K562 (cell line): ENCODE measurements around the gene PCSK5. TPM values are rescaled to one million over a fixed set of nuclear protein-coding genes. Genes with fewer than 3 reads are reported as not detected.

Source experiments
- ATAC-seq: fragments of 200-7000 bp; cut with Tn5 transposase; 3 replicates; pipeline ENCODE4 v1.9.1; 2020; ENCODE audit warnings: moderate library complexity
- BruUV-seq: library from RNA; stranded (reverse); fragments of 400-500 nt; replicated peaks from 2 replicates; lab custom pipeline; 2021; lab: Mats Ljungman, UMichigan
- CTCF ChIA-PET: fragments of 300-600 bp; formaldehyde crosslinking; extraction: SDS; loops from one replicate; lab custom pipeline; 2021; ENCODE audit warnings: low intra/inter-chr PET ratio; lab: Yijun Ruan, JAX
- POLR2A ChIA-PET: fragments of 300-600, 350-650 bp; sonication (Branson Sonifier 250); formaldehyde crosslinking; extraction: SDS; loops from one replicate; lab custom pipeline; 2021; ENCODE audit warnings: antibody characterized with exemption, inconsistent platforms; lab: Yijun Ruan, JAX
- DNase-seq, 4 experiments: peaks; one replicate each; pipeline versions ENCODE4 v3.0.0 to v3.0.0-alpha.2; 2011 to 2018; ENCODE audit warnings: low spot score in 3 of 4, mixed read lengths in 3 of 4; ENCODE audit errors: extremely low read depth in 1 of 4
- FAIRE-seq: peaks from 2 replicates; lab custom pipeline; 2011; peaks lifted over from hg19 to GRCh38; lab: Jason Lieb, UNC
- H2AFZ ChIP-seq: 2 replicates; pipeline ENCODE4 v1.6.0; 2011; ENCODE audit warnings: low read depth, low read length, control low read depth, inconsistent platforms
- H3K27ac ChIP-seq: fragments of 200-600 bp; 3 replicates; pipeline ENCODE4 v1.8.0; 2011; ENCODE audit warnings: low read depth, mild to moderate bottlenecking, control low read depth, inconsistent platforms, low read length, moderate library complexity, mixed read lengths; ENCODE audit errors: extremely low read depth
- H3K27me3 ChIP-seq, 2 experiments: fragments of 300-600 bp in 1 of 2; 2 replicates in 1 of 2; 3 replicates in 1 of 2; pipeline versions ENCODE4 v1.6.0 to v1.8.0; 2011; ENCODE audit warnings: inconsistent platforms in 2 of 2, low read length in 2 of 2, mild to moderate bottlenecking in 1 of 2, mixed read lengths in 1 of 2, moderate library complexity in 1 of 2; ENCODE audit not compliant: control insufficient read depth in 2 of 2, insufficient read depth in 2 of 2
- H3K36me3 ChIP-seq: fragments of 300-600 bp; 3 replicates; pipeline ENCODE4 v1.8.0; 2011; ENCODE audit warnings: mild to moderate bottlenecking, low read length, inconsistent platforms; ENCODE audit not compliant: control insufficient read depth, insufficient read depth
- H3K4me1 ChIP-seq, 2 experiments: fragments of 200-600 bp in 1 of 2; replicated peaks in 1 of 2; 2 replicates in 1 of 2; 3 replicates in 1 of 2; pipeline versions ENCODE4 v1.5.1 to v1.8.0; 2011; ENCODE audit warnings: inconsistent platforms in 2 of 2, low read length in 2 of 2, mild to moderate bottlenecking in 1 of 2, mixed read lengths in 1 of 2, moderate library complexity in 1 of 2; ENCODE audit not compliant: control insufficient read depth in 2 of 2, insufficient read depth in 2 of 2
- H3K4me2 ChIP-seq: 2 replicates; pipeline ENCODE4 v1.6.1; 2011; ENCODE audit warnings: low read length, control low read depth, inconsistent platforms, mixed read lengths; ENCODE audit not compliant: insufficient read depth
- H3K4me3 ChIP-seq: fragments of 200-600 bp; sonication (generic), shearing (Covaris generic); 2 replicates; pipeline ENCODE4 v1.5.1; 2016; ENCODE audit warnings: control low read depth, inconsistent platforms
- H3K79me2 ChIP-seq: fragments of 200-600 bp; 3 replicates; pipeline ENCODE4 v1.8.0; 2011; ENCODE audit warnings: low read length, inconsistent platforms; ENCODE audit not compliant: control insufficient read depth, insufficient read depth
- H3K9ac ChIP-seq, 2 experiments: 2 replicates each; pipeline versions ENCODE4 v1.6.0 to v1.6.1; 2011; ENCODE audit warnings: low read depth in 2 of 2, low read length in 2 of 2, control low read depth in 1 of 2, inconsistent platforms in 1 of 2, mild to moderate bottlenecking in 1 of 2, mixed read lengths in 1 of 2; ENCODE audit not compliant: insufficient read depth in 1 of 2
- H3K9me1 ChIP-seq: one replicate; pipeline ENCODE4 v1.6.0; 2011; ENCODE audit warnings: inconsistent platforms, mild to moderate bottlenecking, low read length, moderate library complexity; ENCODE audit not compliant: control insufficient read depth, insufficient read depth
- H3K9me3 ChIP-seq: replicated peaks from 2 replicates; pipeline ENCODE4 v1.5.1; 2011; ENCODE audit warnings: low read depth, low read length, inconsistent platforms; ENCODE audit not compliant: control insufficient read depth, insufficient read depth
- H4K20me1 ChIP-seq: replicated peaks from 2 replicates; pipeline ENCODE4 v1.6.1; 2011; ENCODE audit warnings: low read length, inconsistent platforms, mixed read lengths; ENCODE audit not compliant: control insufficient read depth, insufficient read depth
- COPS2 ChIP-seq: fragments of 450-650 bp; conservative IDR thresholded peaks from 2 replicates; pipeline ENCODE4 v1.6.1; 2016; ENCODE audit warnings: mild to moderate bottlenecking, moderate library complexity
- E2F6 ChIP-seq, 2 experiments: IDR thresholded peaks; 2 replicates each; pipeline ENCODE4 v1.6.1; 2011; ENCODE audit warnings: borderline replicate concordance in 1 of 2, control low read depth in 1 of 2, low read depth in 1 of 2, low read length in 1 of 2, mild to moderate bottlenecking in 1 of 2, mixed read lengths in 1 of 2, moderate library complexity in 1 of 2; ENCODE audit not compliant: insufficient read depth in 1 of 2, insufficient read length in 1 of 2, poor library complexity in 1 of 2, severe bottlenecking in 1 of 2; ENCODE audit errors: extremely low read depth in 1 of 2
- EWSR1 ChIP-seq: fragments of 450-650 bp; IDR thresholded peaks from 2 replicates; pipeline ENCODE4 v1.6.1; 2018; ENCODE audit warnings: borderline replicate concordance, mild to moderate bottlenecking, low read depth, moderate library complexity; ENCODE audit not compliant: partially characterized antibody
- MXI1 ChIP-seq: IDR thresholded peaks from 2 replicates; pipeline ENCODE4 v1.6.1; 2011; ENCODE audit warnings: low read depth, mild to moderate bottlenecking, improper control_type of control experiment, low read length
- MYBL2 ChIP-seq, 2 experiments: fragments of 450-650 bp in 1 of 2; sonication (generic) in 1 of 2; formaldehyde crosslinking in 1 of 2; IDR thresholded peaks; 2 replicates each; pipeline versions ENCODE4 v1.6.1 to v1.8.1; 2017 to 2022; ENCODE audit warnings: borderline replicate concordance in 1 of 2, inconsistent platforms in 1 of 2, low read depth in 1 of 2, mild to moderate bottlenecking in 1 of 2, missing genetic modification reagents in 1 of 2, moderate library complexity in 1 of 2
- STAT5B ChIP-seq: fragments of 250-450 bp; sonication (Bioruptor Pico); IDR thresholded peaks from 2 replicates; pipeline ENCODE4 v1.8.0; 2021; ENCODE audit warnings: mild to moderate bottlenecking, inconsistent platforms
- TAF15 ChIP-seq: fragments of 200-400 bp; formaldehyde crosslinking; IDR thresholded peaks from 2 replicates; pipeline ENCODE4 v1.6.1; 2017; ENCODE audit warnings: mild to moderate bottlenecking, low read depth, low read length, moderate library complexity
- ZC3H11A ChIP-seq: IDR thresholded peaks from 2 replicates; pipeline ENCODE4 v1.6.1; 2012; ENCODE audit warnings: low read depth, low read length, improper control_type of control experiment
- ZNF253 ChIP-seq: fragments of 250-450 bp; sonication (Bioruptor Pico); conservative IDR thresholded peaks from 2 replicates; pipeline ENCODE4 v1.6.1; 2021; ENCODE audit warnings: mild to moderate bottlenecking
- WGBS: fragments of 100-300 bp; shearing (Covaris generic); methylation state at CpG from one replicate; pipeline ENCODE4 v1.1.6; 2016; ENCODE audit warnings: low coverage, mixed read lengths; ENCODE audit not compliant: insufficient coverage; ENCODE audit errors: missing lambda C conversion rate; 5-methylcytosine and 5-hydroxymethylcytosine counted together
- in situ Hi-C: fragments of 300-500 bp; cut with MboI; formaldehyde crosslinking; loops from 4 replicates; pipeline ENCODE4 v1.15.0; 2018; ENCODE audit warnings: inconsistent platforms, mixed read lengths
- intact Hi-C: fragments of 100-400 bp; cut with micrococcal nuclease; formaldehyde crosslinking; loops from 2 replicates; pipeline ENCODE4 v1.14.2; 2022
- polyA plus RNA-seq, 8 experiments: library from polyadenylated mRNA; depleted of rRNA in 4 of 8; stranded (reverse) in 5 of 8; unstranded in 3 of 8; fragments of >200 nt; fragmentation: Nextera tagmentation in 2 of 8; fragmentation: Illumina TruSeq in 1 of 8; extraction: Ambion mirVana in 2 of 8; extraction: Trizol in 1 of 8; gene quantifications; 2 replicates each; pipeline versions ENCODE4 v1.2.1 to v1.2.3, GENCODE V29; 2011 to 2014; ENCODE audit warnings: inconsistent platforms in 1 of 8, missing spikeins in 1 of 8
- total RNA-seq, 7 experiments: library from RNA; depleted of rRNA in 6 of 7; stranded (reverse); fragments of >200 nt in 6 of 7; fragmentation: Illumina TruSeq in 2 of 7; extraction: Trizol in 2 of 7; gene quantifications; 2 replicates each; pipeline versions ENCODE4 v1.2.1 to v1.2.3, GENCODE V29; 2011 to 2021; ENCODE audit warnings: low replicate concordance in 1 of 7
- TF ChIP-seq, protein P1 (sequence below): fragments of 250-450 bp; sonication (Bioruptor Pico); IDR thresholded peaks from 2 replicates; pipeline ENCODE4 v1.4.0; 2020

The PCSK5 gene
- total and polyA plus RNA-seq, 9 of the 15 experiments (the other 6 are each of a cell fraction or from before 2014, with no cell fraction given): not detected

DNA sequence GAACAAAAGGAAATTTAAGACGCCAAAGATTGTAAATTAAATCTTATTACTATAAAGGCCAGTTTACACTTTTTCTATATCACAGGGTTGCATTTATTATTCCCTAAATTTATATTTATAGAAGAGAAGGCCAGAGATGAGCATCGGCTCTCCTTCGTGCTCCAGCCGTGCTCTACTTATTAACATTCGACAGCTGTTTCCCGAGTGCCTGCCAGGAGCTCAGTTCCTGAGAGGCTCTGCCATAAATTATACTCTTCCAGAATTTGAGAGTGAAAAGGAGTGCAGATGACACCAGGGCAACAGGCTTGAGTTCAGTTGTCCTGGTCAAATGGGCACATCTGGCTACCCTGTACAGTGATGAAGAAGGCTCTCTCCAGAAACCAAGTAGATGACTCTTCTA lies 70.1 kb downstream of the PCSK5 start:
- ChIA-PET CTCF (no interaction called here), POLR2A (no interaction called here)
- Histone ChIP-seq H3K9ac (no peak overlapping the region), H3K4me1 (no peaks in the 10 kb centered on the region), H3K9me1 (no peaks in the 10 kb centered on the region), H2AFZ (no peak overlapping the region), H4K20me1 (no peaks in the 10 kb centered on the region), H3K4me3 (no peak overlapping the region), H3K9me3 (no peaks in the 10 kb centered on the region), H3K79me2 (no peaks in the 10 kb centered on the region), H3K27ac (no peak overlapping the region), H3K4me2 (no peak overlapping the region), H3K27me3 (no peaks in the 10 kb centered on the region), H3K36me3 (no peaks in the 10 kb centered on the region)
- no peak for ATAC-seq
- in situ Hi-C loops (no loop called here), intact Hi-C loops (no loop called here)
- BruUV-seq: no TSS peak
- DNase-seq: no peak
- WGBS: 0% methylated on average over 6 of the region's 6 CpGs
- FAIRE-seq: no peak
- TF ChIP-seq COPS2: no peak
- no peak for TF ChIP-seq E2F6 (IDR thresholded peaks at IDR 0.05; ENCODE audit: borderline replicate concordance in 1 of 2, extremely low read depth in 1 of 2, insufficient read depth in 1 of 2, insufficient read length in 1 of 2, low read depth in 1 of 2, low read length in 1 of 2, poor library complexity in 1 of 2, severe bottlenecking in 1 of 2)
- TF ChIP-seq STAT5B (CRISPR knock-in tag): no peak
- TF ChIP-seq ZNF253 (CRISPR knock-in tag): no peak
- TF ChIP-seq MYBL2 (IDR thresholded peaks at IDR 0.05; ENCODE audit: low read depth): no peak
- no peak for TF ChIP-seq MYBL2 (CRISPR knock-in tag; IDR thresholded peaks at IDR 0.05; ENCODE audit: borderline replicate concordance)
- TF ChIP-seq MXI1: no peak
- TF ChIP-seq ZC3H11A: no peak
- no peak for TF ChIP-seq EWSR1
- no peak for TF ChIP-seq TAF15
- TF ChIP-seq, protein P1, sequence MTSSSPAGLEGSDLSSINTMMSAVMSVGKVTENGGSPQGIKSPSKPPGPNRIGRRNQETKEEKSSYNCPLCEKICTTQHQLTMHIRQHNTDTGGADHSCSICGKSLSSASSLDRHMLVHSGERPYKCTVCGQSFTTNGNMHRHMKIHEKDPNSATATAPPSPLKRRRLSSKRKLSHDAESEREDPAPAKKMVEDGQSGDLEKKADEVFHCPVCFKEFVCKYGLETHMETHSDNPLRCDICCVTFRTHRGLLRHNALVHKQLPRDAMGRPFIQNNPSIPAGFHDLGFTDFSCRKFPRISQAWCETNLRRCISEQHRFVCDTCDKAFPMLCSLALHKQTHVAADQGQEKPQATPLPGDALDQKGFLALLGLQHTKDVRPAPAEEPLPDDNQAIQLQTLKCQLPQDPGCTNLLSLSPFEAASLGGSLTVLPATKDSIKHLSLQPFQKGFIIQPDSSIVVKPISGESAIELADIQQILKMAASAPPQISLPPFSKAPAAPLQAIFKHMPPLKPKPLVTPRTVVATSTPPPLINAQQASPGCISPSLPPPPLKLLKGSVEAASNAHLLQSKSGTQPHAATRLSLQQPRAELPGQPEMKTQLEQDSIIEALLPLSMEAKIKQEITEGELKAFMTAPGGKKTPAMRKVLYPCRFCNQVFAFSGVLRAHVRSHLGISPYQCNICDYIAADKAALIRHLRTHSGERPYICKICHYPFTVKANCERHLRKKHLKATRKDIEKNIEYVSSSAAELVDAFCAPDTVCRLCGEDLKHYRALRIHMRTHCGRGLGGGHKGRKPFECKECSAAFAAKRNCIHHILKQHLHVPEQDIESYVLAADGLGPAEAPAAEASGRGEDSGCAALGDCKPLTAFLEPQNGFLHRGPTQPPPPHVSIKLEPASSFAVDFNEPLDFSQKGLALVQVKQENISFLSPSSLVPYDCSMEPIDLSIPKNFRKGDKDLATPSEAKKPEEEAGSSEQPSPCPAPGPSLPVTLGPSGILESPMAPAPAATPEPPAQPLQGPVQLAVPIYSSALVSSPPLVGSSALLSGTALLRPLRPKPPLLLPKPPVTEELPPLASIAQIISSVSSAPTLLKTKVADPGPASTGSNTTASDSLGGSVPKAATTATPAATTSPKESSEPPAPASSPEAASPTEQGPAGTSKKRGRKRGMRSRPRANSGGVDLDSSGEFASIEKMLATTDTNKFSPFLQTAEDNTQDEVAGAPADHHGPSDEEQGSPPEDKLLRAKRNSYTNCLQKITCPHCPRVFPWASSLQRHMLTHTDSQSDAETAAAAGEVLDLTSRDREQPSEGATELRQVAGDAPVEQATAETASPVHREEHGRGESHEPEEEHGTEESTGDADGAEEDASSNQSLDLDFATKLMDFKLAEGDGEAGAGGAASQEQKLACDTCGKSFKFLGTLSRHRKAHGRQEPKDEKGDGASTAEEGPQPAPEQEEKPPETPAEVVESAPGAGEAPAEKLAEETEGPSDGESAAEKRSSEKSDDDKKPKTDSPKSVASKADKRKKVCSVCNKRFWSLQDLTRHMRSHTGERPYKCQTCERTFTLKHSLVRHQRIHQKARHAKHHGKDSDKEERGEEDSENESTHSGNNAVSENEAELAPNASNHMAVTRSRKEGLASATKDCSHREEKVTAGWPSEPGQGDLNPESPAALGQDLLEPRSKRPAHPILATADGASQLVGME (CRISPR knock-in tag): no peak
